ENCODE data around the gene DSEL. TPM values are rescaled to one million over a fixed set of nuclear protein-coding genes. Genes with fewer than 3 reads are reported as not detected.
A peak's percentile ranks its signal among the peaks of the same experiment; 100 is the strongest.

DSEL gene
- total RNA-seq, 3 donors from 2014 or later (not counting 1 experiment from before 2014, with no cell fraction given), result 0.11 to 0.38 (median 0.12) TPM

GRCh38 chr18:67525328-67526099, 9.0 kb upstream of the DSEL start:
- Histone ChIP-seq H3K27me3 (ENCODE audit: control insufficient read depth, insufficient read depth, low read length) (peaks cover 2% of the 10 kb centered on the region), H3K4me1 (ENCODE audit: control insufficient read depth, insufficient read depth, low read length) (no peaks in the 10 kb centered on the region), H3K36me3 (ENCODE audit: control insufficient read depth, insufficient read depth, low read length) (no peaks in the 10 kb centered on the region), H3K27ac (ENCODE audit: low read length) (no peak overlapping the region), H3K9me3 (ENCODE audit: control insufficient read depth, insufficient read depth, low read length) (no peaks in the 10 kb centered on the region), H3K4me3 (ENCODE audit: low read length) (no peak overlapping the region)
- ATAC-seq, result no peak
- Mint-ChIP-seq H3K4me3 (no peak overlapping the region), H3K36me3 (no peaks in the 10 kb centered on the region), H3K27me3 (ENCODE audit: low read depth in 2 of 2) (peaks cover 0 to 11% of the 10 kb centered on the region in 2 donors), H3K27ac (no peak overlapping the region), H3K4me1 (no peaks in the 10 kb centered on the region), H3K9me3 (no peaks in the 10 kb centered on the region)
- 93% methylated on average over 3 of the region's 3 CpGs for WGBS (ENCODE audit: insufficient coverage)
- no peak for DNase-seq
- intact Hi-C loops (cut with micrococcal nuclease), result no loop called here
- no peak for TF ChIP-seq CTCF (IDR thresholded peaks at IDR 0.05)

GRCh38 chr18:67520351-67520921, 3.9 kb upstream of the DSEL start:
- peaks cover 0 to 11% of the 10 kb centered on the region in 2 donors for H3K27me3 Mint-ChIP-seq (ENCODE audit: low read depth in 2 of 2)
- H3K4me1 Mint-ChIP-seq, result peaks cover 20 to 28% of the 10 kb centered on the region in 2 donors
- H3K9me3 Mint-ChIP-seq, result no peaks in the 10 kb centered on the region
- ATAC-seq (no peak), DNase-seq (no peak)
- Histone ChIP-seq H3K4me1 (ENCODE audit: control insufficient read depth, insufficient read depth, low read length) (peaks cover 14% of the 10 kb centered on the region), H3K27me3 (ENCODE audit: control insufficient read depth, insufficient read depth, low read length) (peaks cover 2% of the 10 kb centered on the region), H3K27ac (ENCODE audit: low read length) (no peak overlapping the region), H3K9me3 (ENCODE audit: control insufficient read depth, insufficient read depth, low read length) (no peaks in the 10 kb centered on the region), H3K36me3 (ENCODE audit: control insufficient read depth, insufficient read depth, low read length) (no peaks in the 10 kb centered on the region), H3K4me3 (ENCODE audit: low read length) (no peak overlapping the region)
- WGBS (ENCODE audit: insufficient coverage), result 94% methylated on average over 2 of the region's 2 CpGs
- no peak overlapping the region for H3K4me3 Mint-ChIP-seq
- intact Hi-C loops (cut with micrococcal nuclease), result no loop called here
- no peak overlapping the region for H3K27ac Mint-ChIP-seq
- no peaks in the 10 kb centered on the region for H3K36me3 Mint-ChIP-seq
- TF ChIP-seq CTCF (IDR thresholded peaks at IDR 0.05), result no peak

- H3K36me3 ChIP-seq (ENCODE audit: control insufficient read depth, insufficient read depth, low read length), result no peaks in the 10 kb centered on the region
- ATAC-seq, result no peak
- peaks cover 14% of the 10 kb centered on the region for H3K4me1 ChIP-seq (ENCODE audit: control insufficient read depth, insufficient read depth, low read length)
- Mint-ChIP-seq H3K9me3 (no peaks in the 10 kb centered on the region), H3K36me3 (no peaks in the 10 kb centered on the region), H3K27me3 (ENCODE audit: low read depth in 2 of 2) (peaks cover 0 to 11% of the 10 kb centered on the region in 2 donors), H3K27ac (no peak overlapping the region), H3K4me3 (peak overlapping the region; percentile 49), H3K4me1 (peaks cover 20 to 31% of the 10 kb centered on the region in 2 donors)
- DNase-seq, result no peak
- WGBS (ENCODE audit: insufficient coverage), result no CpG with 5 or more reads among the region's 2 CpGs
- no peaks in the 10 kb centered on the region for H3K9me3 ChIP-seq (ENCODE audit: control insufficient read depth, insufficient read depth, low read length)
- intact Hi-C loops (cut with micrococcal nuclease), result no loop called here
- peaks cover 2% of the 10 kb centered on the region for H3K27me3 ChIP-seq (ENCODE audit: control insufficient read depth, insufficient read depth, low read length)
- no peak overlapping the region for H3K4me3 ChIP-seq (ENCODE audit: low read length)
- H3K27ac ChIP-seq (ENCODE audit: low read length), result no peak overlapping the region
- no peak for TF ChIP-seq CTCF (IDR thresholded peaks at IDR 0.05)
These were observed 3.1 kb upstream of the DSEL start for GRCh38 chr18:67519592-67519991.
